Measurements from ENCODE around the gene TCF7L1. TPM values are rescaled to one million over a fixed set of nuclear protein-coding genes. Genes with fewer than 3 reads are reported as not detected.

TCF7L1 gene
- total RNA-seq, 2 donors from 2014 or later: 2.0 to 3.9 TPM

GRCh38 chr2:85157345-85157744 is 24.2 kb downstream of the TCF7L1 start:
- intact Hi-C loops (cut with DNase I, micrococcal nuclease): no loop called here
- DNase-seq (no peak), ATAC-seq (no peak)

GRCh38 chr2:85158559-85159273 is 25.5 kb downstream of the TCF7L1 start:
- no peak for ATAC-seq
- no peak for DNase-seq

DNA sequence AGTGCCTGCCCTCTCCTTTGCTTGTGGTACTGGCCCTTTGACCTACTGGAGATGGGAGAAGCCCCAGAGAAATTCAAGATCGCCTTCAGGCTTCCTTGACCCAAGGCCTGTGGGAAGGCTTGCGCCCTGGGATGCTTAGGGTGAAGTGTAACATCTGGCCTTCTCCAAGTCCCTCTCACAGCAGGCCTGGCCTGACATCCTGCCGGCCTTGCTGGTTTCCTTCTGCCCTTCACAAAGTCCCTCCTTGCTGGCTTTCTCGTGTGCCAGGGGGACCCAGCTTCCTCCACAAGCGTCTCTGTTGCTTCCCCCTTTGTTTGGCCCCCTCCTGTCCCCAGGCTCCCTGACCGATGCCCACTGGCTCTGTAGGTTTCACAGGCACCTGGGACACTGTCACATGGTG is 26.4 kb downstream of the TCF7L1 start:
- ATAC-seq (no peak), DNase-seq (no peak)
- intact Hi-C loops (cut with DNase I, micrococcal nuclease): no loop called here

More at GRCh38 chr2:85158559-85159273, 25.5 kb downstream of the TCF7L1 start:
- intact Hi-C loops (cut with DNase I, micrococcal nuclease): no loop called here

- ATAC-seq: no peak
- intact Hi-C loops (cut with DNase I, micrococcal nuclease): no loop called here
- no peak for DNase-seq
These were observed 28.1 kb downstream of the TCF7L1 start for GRCh38 chr2:85160966-85161960.

- no peak for ATAC-seq
- intact Hi-C loops (cut with DNase I, micrococcal nuclease): no loop called here
- DNase-seq: no peak
These were observed 29.6 kb downstream of the TCF7L1 start for GRCh38 chr2:85162746-85163301.

DNA sequence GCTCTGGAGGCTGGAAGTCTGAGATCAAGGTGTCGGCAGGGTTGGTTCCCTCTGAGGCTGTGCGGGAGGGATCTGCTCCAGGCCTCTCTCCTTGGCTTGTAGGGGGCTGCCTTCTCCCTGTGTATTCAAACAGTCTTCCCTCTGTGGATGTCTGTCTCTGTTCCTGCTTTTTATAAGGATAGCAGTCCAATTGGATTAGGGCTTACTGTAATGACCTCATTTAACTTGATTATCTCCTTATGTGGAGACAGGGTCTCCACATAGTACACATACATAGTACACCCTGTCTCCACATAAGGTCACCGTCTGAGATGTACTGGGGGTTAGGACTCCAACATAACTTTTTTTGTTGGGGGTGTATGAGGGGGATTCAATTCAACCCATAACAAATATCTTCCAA is 30.5 kb downstream of the TCF7L1 start:
- no peak for DNase-seq
- intact Hi-C loops (cut with DNase I, micrococcal nuclease): no loop called here
- no peak for ATAC-seq

- ATAC-seq (no peak), DNase-seq (no peak)
- intact Hi-C loops (cut with DNase I, micrococcal nuclease): no loop called here
These were observed 31.0 kb downstream of the TCF7L1 start for GRCh38 chr2:85164145-85164569.

DNA sequence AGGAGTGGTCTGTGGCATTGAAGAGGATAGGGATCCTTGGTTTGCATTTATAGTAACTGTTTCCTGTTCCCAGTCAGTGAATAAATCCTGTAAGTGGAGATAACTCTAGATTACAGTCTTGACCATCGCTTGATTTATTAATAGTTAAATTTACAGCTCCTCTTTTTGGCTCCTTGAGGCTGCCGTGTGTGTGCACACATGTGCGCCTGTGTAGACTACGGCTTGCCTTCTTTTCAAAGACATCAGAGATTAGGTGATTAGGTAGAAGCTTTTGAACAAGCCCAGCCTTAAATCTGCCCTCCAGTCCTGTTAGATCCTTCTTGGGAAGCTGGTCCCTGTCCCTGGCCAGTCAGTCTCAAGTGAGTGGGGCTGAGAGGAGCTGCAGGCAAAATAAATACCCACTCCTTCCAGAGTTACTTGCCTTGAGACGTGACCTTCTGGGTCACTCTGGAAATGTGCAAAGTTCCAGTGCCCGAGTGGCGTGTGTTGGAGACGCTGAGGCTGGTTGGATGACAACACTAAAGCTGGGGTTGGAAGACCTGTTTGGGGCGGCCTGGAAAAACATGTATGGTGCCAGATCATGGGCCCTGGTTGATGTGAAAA is 32.0 kb downstream of the TCF7L1 start:
- ATAC-seq: no peak
- DNase-seq: no peak
- intact Hi-C loops (cut with DNase I, micrococcal nuclease): no loop called here

DNA sequence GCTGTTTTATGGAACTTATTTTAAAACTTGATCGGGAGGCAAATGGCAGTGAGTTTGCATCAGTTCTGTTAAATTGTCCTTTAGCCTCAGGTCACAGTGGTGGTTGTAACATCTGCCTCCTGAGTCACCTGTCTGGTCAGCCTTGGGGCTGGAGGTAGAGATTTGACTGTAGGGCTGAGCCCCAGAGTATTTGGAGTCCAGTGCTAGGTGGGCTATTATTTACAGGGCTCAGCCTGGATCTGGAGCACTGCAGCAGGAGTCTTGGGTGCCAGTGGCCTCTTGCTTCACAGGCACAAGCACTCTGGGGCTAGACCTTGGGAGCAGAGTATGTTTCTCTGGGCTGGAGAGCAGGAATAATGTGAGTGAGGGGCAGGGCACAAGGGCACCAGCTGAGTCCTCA is 32.8 kb downstream of the TCF7L1 start:
- intact Hi-C loops (cut with DNase I, micrococcal nuclease): no loop called here
- no peak for DNase-seq
- no peak for ATAC-seq

GRCh38 chr2:85167479-85167878 is 34.3 kb downstream of the TCF7L1 start:
- ATAC-seq (no peak), DNase-seq (no peak)
- intact Hi-C loops (cut with DNase I, micrococcal nuclease): no loop called here

DNA sequence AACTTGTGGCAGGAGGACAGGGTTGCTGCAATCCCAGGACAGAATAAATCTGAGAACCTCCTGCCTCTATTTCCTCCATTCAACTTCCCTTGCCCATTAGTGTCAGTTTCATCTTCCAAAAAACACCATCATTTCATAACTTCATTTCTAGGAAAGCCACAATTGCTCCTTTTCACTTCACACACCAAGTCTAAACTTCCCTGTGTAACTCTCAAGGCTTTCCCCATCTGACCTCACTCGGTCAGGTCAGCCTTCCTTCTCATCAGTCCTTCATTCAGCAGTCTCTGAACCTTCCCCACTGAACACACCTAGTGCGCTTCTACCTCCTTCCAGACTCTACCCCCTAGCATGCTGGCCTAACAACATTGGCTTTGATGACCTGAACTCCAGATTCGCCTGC is 35.8 kb downstream of the TCF7L1 start:
- DNase-seq (no peak), ATAC-seq (no peak)
- intact Hi-C loops (cut with DNase I, micrococcal nuclease): no loop called here

- intact Hi-C loops (cut with DNase I, micrococcal nuclease): no loop called here
- ATAC-seq (no peak), DNase-seq (no peak)
These were observed 36.4 kb downstream of the TCF7L1 start for GRCh38 chr2:85169581-85169980.

DNA sequence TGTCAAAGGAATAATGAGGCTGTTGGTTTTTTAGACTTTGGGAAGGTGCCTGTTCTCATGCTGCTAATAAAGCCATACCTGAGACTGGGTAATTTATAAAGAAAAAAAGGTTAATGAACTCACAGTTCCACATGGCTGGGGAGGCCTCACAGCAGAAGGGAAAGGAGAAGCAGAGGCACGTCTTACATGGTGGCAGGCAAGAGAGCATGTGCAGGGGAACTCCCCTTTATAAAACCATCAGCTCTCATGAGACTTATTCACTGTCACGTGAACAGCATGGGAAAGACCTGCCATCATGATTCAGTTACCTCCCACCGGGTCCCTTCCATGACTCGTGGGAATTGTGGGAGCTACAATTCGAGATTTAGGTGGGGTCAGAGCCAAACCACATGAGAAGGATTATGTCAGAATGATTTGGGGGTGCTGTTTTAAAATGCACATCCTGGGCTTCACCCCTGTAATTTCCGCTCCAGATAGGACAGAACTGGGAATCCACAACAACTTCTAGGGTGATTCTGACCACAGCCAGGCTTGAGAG is 37.8 kb downstream of the TCF7L1 start:
- DNase-seq: no peak
- ATAC-seq: no peak
- intact Hi-C loops (cut with DNase I, micrococcal nuclease): no loop called here

DNA sequence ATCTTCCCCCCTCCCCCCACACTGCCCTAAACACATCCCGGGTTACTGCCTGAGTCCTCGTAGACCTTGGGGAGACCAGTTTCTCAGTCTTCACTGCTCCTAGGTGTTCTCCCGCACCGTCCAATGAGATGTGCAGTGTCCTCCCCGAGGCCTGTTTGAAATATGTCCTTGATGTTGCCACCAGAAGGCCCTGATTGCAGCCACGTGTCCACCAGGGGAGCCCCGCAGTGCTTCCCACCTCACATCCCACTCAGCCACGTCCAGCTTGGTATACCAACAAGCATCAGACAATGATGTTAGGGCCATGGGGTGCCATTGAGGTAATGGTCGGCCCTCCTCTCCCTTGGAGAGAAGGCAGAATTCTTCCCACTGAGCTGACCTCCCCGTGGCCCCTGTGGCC is 38.7 kb downstream of the TCF7L1 start:
- DNase-seq (no peak), ATAC-seq (no peak)
- intact Hi-C loops (cut with DNase I, micrococcal nuclease): no loop called here

DNA sequence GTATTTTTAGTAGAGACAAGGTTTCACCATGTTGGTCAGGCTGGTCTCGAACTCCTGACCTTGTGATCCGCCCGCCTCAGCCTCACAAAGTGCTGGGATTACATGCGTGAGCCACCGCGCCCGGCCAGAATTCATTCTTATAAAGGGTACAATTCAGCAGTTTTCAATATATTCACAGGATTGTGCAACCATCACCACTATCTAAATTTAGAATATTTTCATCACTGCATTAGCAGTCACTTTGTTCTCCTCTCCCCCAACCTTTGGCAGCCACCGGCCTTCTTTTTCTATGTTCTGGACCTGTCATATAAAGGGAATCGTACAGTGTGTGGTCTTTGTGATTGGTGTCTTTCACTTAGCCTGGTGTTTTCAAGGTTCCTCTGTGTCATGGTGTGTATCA is 40.7 kb downstream of the TCF7L1 start:
- intact Hi-C loops (cut with DNase I, micrococcal nuclease): no loop called here
- no peak for ATAC-seq
- DNase-seq: no peak

- DNase-seq: no peak
- intact Hi-C loops (cut with DNase I, micrococcal nuclease): no loop called here
- no peak for ATAC-seq
These were observed 41.8 kb downstream of the TCF7L1 start for GRCh38 chr2:85174943-85175342.

DNA sequence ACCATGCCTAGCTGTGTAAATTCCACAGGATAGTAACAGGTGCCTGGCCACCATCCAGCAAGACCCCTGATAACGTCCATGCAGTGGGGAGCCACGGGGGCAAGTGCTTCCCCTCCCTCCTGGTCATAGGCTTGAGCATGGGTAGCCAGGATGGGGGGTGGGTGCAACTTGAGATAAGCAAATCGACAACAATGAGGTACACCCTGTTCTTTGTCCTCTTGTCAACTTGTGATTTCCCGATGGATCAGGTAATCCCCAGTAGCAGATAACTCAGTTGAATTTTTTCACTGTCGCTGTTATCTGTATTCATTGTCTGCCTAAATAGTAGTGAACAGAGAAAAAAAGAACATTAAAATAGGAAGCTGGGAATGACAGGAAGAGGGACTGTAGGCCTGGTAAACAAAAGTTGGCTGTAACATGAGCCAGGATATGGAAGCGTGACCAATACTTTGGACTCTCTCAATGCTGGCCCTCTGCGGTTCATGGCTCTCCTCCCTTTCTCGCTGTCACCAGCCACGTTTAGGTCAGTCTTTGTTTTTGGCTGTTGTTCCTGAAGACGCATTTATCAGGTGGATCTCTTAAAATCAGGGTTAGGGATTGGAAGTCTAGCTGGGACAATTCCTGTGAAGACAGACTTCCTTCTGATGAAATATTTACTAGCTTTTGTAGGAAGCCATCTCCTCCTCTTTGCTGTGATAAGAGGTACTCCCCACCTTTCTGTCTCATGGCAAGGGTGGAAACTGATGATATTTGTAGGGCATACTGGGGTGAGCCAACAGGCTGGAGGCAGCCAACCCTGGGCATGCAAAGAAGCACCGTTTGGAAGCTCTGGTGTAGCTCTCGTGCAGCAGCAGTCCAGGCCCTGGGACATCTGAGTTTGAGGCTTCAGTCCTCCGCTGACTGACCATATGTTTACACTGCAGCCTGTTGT is 42.4 kb downstream of the TCF7L1 start:
- no peak for ATAC-seq
- intact Hi-C loops (cut with DNase I, micrococcal nuclease): no loop called here
- no peak for DNase-seq
